Activated T-helper 9 cell treated with anti-CD3 and anti-CD28 coated beads, Interleukin-2, amount 50 U/mL, for 16 hours (primary cell): ENCODE measurements around the gene NKAIN2.
"Not testable (repeated sequence)": the region's sequence is repeated elsewhere in the genome, so short reads cannot be mapped to it uniquely, and the experiment has no call there.

Experiments
- DNase-seq: peaks from one replicate; pipeline ENCODE4 v3.0.0-alpha.2; 2020; ENCODE audit warnings: low read depth

The NKAIN2 gene

DNA sequence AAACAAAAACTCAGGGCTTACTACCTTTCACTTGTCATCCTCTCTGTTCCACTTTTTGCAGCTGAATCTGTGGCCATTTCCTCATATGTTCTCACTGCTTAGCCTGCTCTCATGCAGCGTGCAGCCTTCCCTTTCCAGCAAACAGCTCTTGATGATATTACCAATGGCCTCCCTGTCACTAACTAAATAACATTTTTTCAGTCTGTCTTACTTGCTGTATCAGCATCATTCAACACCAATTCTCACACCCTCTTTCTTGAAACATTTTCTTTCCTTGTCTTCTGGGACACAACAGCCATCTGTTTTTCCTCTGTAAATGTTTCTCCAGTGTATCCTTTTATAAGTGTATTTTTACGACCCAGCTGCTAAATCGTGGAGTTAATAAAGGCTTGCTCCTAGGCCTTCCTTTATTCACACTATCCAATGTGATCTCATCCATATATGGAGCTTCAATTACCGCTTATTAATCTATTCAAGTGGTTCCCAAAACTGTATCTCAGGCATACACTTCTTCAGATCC, 634.9 kb downstream of the NKAIN2 start:
- DNase-seq: no peak

DNA sequence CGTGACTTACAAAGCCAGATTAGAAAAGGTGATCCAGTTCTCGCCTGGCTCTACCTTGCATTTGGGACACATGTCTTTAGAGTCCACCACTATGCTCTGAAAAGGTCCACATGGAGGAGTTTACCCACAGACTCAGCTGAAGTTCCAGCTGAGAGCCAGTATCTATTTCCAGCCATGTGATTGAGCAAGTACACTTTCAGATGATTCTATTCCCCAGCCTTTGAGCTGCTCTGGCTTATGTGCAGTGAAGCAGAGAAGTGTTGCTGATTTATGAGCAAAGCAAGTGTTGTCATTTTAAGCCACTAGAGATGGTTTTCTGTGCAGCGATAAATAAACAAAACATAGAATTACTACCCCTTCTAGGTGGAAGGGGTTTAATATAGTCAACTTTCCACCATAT, 637.8 kb downstream of the NKAIN2 start:
- no peak for DNase-seq

- DNase-seq: no peak
Observed at GRCh38 chr6:124443541-124443940, 639.9 kb downstream of the NKAIN2 start.

DNA sequence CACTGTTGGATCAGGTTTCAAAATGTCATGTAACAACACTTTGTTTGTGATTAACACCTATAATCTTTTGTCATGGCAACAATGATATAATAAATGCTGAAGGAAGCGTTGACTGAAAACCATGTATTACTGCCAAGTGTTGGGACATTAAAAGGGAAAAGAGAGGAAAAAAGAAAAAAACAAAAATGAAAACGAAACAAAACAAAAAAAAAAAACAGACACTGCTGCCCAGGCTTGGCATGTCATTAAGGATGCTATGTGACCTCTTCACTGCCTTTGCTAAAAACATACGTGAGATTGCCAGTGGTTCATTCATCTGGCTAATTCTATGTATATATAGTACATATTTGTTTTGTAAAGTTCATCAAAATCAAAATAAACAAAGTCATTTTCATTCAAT, 641.9 kb downstream of the NKAIN2 start:
- no peak for DNase-seq

GRCh38 chr6:124446961-124447360, 643.3 kb downstream of the NKAIN2 start:
- DNase-seq: no peak

DNA sequence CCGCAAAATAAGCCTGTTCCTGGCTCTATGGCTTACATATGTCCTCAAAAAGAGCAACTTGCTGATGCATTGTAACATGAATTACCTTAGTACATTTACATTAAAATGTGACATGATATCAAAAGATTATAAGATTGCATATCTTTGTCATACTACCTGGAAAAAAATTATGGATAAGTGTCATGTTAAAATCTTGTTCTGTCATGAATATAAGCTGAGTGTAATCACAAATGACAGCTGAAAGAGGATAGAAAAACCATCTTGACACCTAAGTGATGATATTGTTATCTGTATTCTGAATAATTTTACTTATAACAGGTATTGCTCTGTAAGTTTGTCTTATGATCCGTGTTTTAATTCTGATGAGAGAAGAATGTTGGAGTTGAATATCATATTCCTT, 655.6 kb downstream of the NKAIN2 start:
- no peak for DNase-seq

DNA sequence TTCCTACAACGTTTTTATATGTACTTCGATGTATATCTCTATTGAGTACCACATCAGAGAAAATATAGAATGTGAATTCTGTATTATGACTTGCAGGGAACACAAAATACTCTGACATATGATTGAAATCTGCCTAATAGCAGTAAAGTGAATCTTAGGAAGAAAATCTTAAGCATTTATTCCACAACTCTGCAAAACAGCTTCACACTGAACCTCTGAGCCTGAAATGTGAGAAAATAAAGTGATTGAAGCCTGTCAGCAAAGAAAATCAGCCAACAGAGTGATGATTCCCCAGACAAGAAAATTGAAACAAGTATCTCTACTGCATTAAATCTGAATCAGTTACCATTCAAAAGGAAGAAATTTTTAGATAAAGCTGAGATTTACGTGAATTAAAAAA, 659.1 kb downstream of the NKAIN2 start:
- no peak for DNase-seq

DNA sequence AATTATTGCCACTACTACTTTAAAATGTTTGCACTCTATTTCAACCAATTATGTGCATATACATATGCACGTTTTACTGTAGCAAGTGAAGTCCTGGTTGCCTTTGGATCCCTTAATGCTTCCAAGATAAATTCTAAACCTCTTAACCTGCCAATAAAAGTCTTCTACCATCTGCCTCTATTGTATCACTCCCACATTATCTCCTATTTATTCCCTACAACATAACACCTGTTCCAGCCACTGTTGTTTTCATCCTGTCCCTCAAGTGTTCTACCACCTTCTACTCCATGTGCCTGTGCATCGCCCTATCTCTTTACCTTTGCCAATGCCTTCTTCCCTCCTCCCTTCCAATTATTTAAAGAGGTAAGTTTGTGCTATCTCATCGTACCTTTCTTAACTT, 659.6 kb downstream of the NKAIN2 start:
- DNase-seq: no peak

DNA sequence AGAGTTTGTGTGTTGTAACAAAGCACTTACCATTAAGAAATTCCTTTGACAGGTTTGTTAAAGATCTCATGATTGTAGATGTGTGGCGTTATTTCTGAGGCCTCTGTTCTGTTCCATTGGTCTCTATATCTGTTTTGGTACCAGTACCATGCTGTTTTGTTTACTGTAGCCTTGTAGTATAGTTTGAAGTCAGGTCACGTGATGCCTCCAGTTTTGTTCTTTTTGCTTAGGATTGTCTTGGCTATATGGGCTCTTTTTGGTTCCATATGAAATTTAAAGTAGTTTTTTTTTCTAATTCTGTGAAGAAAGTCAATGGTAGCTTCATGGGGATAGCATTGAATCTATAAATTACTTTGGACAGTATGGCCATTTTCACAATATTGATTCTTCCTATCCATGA, 660.9 kb downstream of the NKAIN2 start:
- not testable (repeated sequence) for DNase-seq

- no peak for DNase-seq
Observed at GRCh38 chr6:124466949-124467348, 663.3 kb downstream of the NKAIN2 start.

DNA sequence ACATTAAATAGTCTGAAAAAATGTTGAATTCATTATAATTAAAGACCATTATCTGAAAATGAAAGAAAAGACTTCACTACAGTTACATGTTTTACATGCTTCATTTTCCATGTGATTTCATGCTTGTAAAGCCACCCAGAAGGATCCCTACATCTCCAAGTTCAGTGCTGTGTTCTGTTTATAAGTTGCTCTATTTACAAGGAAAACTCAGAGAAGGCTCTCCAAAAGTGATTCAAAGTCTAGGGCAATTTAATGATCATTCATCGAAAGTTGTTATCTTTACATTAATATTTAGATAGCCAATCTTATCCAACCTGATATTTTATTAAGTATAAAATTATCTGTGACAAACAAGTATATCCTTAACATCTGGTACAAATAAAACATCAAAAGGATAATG, 663.7 kb downstream of the NKAIN2 start:
- DNase-seq: no peak

GRCh38 chr6:124470803-124471202, 667.1 kb downstream of the NKAIN2 start:
- DNase-seq: no peak

DNA sequence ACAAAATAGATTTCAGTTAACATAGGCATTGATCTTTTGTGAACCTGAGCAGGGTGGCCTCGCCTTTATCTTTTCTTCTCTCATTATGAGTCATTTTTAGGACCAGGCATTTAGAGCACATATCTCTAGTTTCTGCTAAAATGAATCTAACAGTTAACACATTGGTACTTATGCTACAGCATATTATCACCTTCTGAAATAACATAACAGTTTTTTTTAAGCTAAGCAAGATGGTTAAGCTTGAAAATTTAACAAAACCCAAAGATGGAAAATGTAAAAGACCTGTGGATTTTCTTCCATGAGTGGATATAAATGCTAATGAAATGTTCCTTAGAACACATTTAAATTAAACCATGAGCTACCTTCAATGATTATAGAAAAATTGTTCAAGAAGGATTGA, 671.5 kb downstream of the NKAIN2 start:
- DNase-seq: no peak

DNA sequence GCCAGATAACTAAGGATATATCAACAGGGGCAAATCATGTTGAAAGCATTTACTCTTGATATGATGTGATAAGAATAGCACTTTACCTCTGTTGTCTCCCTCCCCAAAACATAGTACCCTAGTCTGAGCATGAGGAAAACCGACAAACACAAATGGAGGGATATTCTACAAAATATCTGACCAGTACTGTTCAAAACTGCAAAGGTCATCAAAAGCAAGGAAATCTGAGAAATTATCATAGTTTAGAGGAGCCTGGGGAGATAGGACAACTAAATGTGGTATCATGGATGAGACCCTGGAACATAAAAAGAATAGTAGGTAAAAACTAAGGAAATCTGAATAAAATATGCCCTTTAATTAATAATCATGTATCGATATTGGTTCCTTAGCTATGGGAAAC, 675.2 kb downstream of the NKAIN2 start:
- DNase-seq: no peak

DNA sequence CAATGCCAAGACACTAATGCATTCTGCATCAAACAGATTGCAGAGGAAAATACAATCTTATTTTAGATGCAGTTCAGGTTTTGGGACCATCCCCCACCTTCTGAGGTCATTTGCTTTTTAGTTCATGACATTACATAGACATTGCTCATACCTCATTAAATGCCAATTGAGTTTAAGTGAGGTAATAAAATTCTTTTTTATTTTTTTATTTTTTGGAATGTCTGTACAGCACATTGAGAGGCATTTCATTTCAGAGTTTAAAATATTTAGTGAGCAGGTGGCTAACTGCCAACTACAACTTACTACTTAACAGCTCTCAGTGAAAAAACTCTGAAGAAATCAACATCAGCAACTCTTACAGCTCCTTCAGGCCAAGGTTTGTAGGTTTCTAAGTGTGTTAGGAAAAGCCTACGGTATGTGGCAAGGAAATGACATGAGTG, 676.3 kb downstream of the NKAIN2 start:
- DNase-seq: no peak

DNA sequence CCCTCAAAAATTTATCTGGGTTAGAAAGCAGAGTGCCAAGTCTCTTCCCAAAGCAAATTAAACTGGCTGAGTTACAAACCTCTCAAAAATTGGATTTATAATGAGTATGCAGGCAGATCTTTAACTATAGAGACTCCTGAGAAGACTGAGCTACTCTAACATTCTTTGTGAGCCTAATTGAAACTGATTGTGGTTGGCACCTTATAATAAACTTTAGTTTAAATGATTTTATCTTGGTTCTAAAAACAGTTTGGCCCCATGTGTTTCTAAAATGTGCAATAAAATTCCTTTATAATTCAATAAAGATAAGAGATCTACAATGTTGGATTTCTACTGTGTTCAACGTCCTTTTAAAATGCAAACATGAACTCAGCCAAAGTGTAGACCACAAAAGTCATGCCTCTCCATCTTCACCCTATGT, 678.4 kb downstream of the NKAIN2 start:
- no peak for DNase-seq

DNA sequence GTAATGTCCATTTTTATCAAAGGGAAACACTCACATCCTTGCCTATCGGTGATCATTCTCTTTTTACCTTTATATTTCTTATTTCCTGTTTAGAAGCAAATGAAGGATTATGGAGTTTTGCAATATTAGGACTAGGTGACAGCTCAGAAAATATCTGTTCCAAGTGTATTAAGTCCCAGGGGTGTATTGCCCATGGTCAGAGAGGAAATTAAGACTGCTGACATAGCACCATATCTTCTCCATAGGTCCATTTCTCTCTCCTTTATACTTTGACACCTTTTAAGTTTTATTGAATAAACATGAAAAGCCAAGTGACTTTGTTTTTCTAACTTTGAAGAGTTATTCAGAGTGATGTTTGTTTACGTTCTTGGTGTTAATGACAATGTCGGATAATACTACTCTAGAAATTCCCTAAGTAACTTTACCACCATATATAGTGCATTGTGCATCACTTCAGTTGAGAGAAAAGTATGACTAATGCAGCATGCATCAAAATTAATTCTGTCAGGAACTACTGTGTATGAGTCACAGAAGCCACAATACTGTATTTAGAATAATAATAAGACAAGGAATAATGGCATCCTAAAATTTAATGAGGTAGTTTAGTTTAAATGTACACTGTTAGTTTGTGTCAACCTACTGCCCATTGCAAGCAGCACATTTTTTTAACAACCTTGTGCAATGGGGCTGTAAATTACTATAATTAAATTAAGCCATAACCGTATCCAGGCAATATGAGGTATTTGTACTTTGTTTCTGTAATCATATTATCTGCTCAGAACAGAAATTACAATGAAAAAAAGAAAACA, 684.2 kb downstream of the NKAIN2 start:
- no peak for DNase-seq

DNA sequence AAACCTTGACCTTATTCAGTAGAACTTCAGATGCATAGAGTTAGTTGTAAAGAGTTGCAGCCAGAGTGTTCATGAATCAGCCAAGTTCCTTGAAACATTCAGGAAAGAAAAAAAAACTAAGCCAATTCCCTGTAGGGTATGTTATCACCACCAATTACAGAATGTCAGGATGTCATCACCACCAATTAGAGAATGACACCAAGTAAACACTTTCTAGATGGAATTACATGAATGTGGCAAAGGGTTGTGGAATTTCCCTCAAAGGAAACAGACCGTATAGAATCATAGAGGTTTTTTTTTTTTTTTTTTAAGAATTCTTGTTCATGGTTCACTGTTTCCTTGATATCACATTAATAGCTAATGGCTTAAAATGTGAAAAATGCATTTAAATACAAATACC, 686.5 kb downstream of the NKAIN2 start:
- no peak for DNase-seq

GRCh38 chr6:124493259-124493658, 689.6 kb downstream of the NKAIN2 start:
- no peak for DNase-seq

DNA sequence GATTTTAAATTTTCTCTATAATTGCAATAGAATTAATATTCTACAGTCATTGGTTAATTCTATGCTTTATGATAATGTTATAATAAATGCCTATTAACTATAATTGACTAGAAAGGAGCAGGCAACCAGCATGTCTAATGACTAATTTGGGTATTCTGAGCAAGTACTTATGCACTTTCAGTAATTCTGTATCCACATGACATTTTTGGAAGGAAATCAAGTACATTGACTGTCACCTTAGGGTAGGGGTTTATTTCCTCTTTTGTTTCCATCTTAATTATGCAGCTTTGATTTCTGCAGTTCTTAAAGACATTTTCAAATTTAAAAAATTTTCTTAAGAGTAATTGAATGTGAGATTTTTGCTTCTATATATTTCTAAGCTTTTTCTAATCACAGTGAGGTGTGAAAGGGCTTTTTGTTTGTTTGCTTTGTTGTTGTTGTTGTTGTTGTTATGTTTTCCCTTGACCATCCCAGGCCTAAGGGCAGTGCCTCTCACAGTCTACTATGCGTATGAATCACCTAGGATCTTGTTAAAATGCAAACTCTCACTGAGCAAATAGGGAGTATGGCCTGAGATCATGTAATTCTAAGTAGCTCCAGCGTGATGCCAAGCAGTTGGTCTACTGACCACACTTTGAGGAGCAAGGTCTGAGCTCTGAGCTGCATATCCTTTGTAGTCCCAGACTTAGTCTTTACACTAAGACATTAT, 691.4 kb downstream of the NKAIN2 start:
- no peak for DNase-seq

- DNase-seq: no peak
Observed at GRCh38 chr6:124495665-124496190, 692.1 kb downstream of the NKAIN2 start.

- no peak for DNase-seq
Observed at GRCh38 chr6:124496334-124496733, 692.7 kb downstream of the NKAIN2 start.

GRCh38 chr6:124512431-124512830, 708.8 kb downstream of the NKAIN2 start:
- no peak for DNase-seq
